Uterus (tissue), 2 donors: ENCODE measurements around the gene SFR1.

Experiments
- POLR2A ChIP-seq, 2 donors: fragments of 450-650 bp; IDR thresholded peaks; one replicate each; pipeline ENCODE4 v1.6.1; 2016; ENCODE audit warnings: antibody characterized with exemption in 2 of 2, mild to moderate bottlenecking in 1 of 2, moderate library complexity in 1 of 2
- TF ChIP-seq, protein P1 (sequence below), 4 experiments: fragments of 200-600 bp in 2 of 4; fragments of 450-650 bp in 2 of 4; sonication (generic) in 2 of 4; IDR thresholded peaks; one replicate each; pipeline ENCODE4 v1.5.1; 2016 to 2019; ENCODE audit warnings: antibody characterized with exemption in 4 of 4, mild to moderate bottlenecking in 2 of 4, moderate library complexity in 1 of 4

DNA sequence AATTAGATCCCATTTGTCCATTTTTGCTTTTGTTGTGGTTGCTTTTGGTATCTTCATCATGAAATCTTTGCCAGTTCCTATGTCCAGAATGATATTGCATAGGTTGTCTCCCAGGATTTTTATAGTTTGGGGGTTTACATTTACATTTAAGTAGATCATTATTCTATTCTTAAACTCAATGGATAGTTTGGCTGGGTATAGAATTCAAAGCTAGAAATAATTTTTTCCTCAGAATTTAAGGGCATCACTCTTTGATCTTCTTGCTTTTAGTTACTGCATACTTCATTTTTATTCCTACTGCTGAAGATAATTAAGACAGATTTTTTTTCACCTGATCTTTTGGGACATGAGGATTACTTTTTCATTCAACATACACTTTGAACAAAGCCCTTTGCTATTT is 29.8 kb downstream of the SFR1 start:
- TF ChIP-seq, protein P1, sequence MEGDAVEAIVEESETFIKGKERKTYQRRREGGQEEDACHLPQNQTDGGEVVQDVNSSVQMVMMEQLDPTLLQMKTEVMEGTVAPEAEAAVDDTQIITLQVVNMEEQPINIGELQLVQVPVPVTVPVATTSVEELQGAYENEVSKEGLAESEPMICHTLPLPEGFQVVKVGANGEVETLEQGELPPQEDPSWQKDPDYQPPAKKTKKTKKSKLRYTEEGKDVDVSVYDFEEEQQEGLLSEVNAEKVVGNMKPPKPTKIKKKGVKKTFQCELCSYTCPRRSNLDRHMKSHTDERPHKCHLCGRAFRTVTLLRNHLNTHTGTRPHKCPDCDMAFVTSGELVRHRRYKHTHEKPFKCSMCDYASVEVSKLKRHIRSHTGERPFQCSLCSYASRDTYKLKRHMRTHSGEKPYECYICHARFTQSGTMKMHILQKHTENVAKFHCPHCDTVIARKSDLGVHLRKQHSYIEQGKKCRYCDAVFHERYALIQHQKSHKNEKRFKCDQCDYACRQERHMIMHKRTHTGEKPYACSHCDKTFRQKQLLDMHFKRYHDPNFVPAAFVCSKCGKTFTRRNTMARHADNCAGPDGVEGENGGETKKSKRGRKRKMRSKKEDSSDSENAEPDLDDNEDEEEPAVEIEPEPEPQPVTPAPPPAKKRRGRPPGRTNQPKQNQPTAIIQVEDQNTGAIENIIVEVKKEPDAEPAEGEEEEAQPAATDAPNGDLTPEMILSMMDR (IDR thresholded peaks at IDR 0.05): no peak
- TF ChIP-seq POLR2A (IDR thresholded peaks at IDR 0.05): no peak
